Mucosa of descending colon (tissue), 3 donors: Measurements from ENCODE around the gene MSL2. TPM values are rescaled to one million over a fixed set of nuclear protein-coding genes. Genes with fewer than 3 reads are reported as not detected.
"Not testable (repeated sequence)": the region's sequence is repeated elsewhere in the genome, so short reads cannot be mapped to it uniquely, and the experiment has no call there.

Experiments
- ATAC-seq: fragments of 200-7000 bp; cut with Tn5 transposase; one replicate; pipeline ENCODE4 v1.9.1; 2020; ENCODE audit warnings: mild to moderate bottlenecking, moderate library complexity
- DNase-seq, 3 donors: peaks; one replicate each; pipeline ENCODE4 v3.0.0-alpha.2; 2020
- H3K36me3 ChIP-seq: fragments of 200-600 bp; one replicate; pipeline ENCODE4 v1.8.0; 2021; ENCODE audit warnings: low read depth, mild to moderate bottlenecking
- H3K4me1 ChIP-seq: fragments of 200-600 bp; one replicate; pipeline ENCODE4 v1.8.0; 2021; ENCODE audit warnings: low read depth, mild to moderate bottlenecking
- H3K4me3 ChIP-seq: fragments of 200-600 bp; one replicate; pipeline ENCODE4 v1.8.0; 2021; ENCODE audit warnings: mild to moderate bottlenecking
- H3K9me3 ChIP-seq: fragments of 200-600 bp; one replicate; pipeline ENCODE4 v1.8.0; 2021; ENCODE audit warnings: mild to moderate bottlenecking
- intact Hi-C, 2 donors: fragments of 100-400 bp; cut with DNase I in 1 of 2; cut with micrococcal nuclease in 1 of 2; formaldehyde crosslinking; loops; one replicate each; pipeline versions ENCODE4 v1.11.0 to v1.11.1; 2022; cut with DNase I, micrococcal nuclease
- total RNA-seq, 3 donors: library from RNA; stranded (reverse); fragmentation: NEBNext Ultra II Directional in 2 of 3; extraction: Animal tissue kit (Norgen Biotek cat#: 25700) in 2 of 3; gene quantifications; one replicate each; pipeline versions ENCODE4 v1.2.1 to v1.2.4, GENCODE V29; 2021 to 2023
- TF ChIP-seq, protein P1 (sequence below): fragments of 200-600 bp; IDR thresholded peaks from one replicate; pipeline ENCODE4 v1.8.0; 2022; ENCODE audit warnings: antibody characterized with exemption, mild to moderate bottlenecking
- donor health status: DM: no; HTN: no; CAD: no; lungs with moderate emphysema.
- donor health status: DM: no; HTN: no; CAD: no.
- donor health status: DM: no; HTN: yes; CAD: no.

Gene MSL2
- total RNA-seq, 3 donors from 2014 or later, result 22.6 to 37.0 (median 28.9) TPM

DNA sequence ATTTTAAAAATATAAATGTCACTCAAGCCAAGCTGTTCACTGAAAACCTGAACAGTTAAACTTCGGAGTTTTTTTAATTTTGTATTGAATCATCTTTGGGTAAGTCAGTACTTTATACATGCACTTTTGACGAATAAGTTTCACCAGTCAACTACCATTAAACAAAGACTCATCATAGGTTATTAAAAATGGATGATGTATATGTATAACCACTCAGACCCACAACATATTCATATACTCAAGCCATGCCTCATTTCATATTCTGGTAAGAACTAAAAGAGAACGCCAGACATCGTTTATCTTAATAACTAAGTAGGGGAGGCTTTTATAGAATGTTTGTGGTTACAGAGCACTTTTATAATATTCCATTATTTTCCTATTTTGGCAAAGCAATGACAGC is 18.3 kb downstream of the MSL2 start:
- no peak for ATAC-seq
- Histone ChIP-seq H3K36me3 (no peaks in the 10 kb centered on the region), H3K9me3 (no peaks in the 10 kb centered on the region), H3K4me3 (no peak overlapping the region), H3K4me1 (peaks cover 51% of the 10 kb centered on the region)
- intact Hi-C loops, result no loop called here
- TF ChIP-seq, protein P1, sequence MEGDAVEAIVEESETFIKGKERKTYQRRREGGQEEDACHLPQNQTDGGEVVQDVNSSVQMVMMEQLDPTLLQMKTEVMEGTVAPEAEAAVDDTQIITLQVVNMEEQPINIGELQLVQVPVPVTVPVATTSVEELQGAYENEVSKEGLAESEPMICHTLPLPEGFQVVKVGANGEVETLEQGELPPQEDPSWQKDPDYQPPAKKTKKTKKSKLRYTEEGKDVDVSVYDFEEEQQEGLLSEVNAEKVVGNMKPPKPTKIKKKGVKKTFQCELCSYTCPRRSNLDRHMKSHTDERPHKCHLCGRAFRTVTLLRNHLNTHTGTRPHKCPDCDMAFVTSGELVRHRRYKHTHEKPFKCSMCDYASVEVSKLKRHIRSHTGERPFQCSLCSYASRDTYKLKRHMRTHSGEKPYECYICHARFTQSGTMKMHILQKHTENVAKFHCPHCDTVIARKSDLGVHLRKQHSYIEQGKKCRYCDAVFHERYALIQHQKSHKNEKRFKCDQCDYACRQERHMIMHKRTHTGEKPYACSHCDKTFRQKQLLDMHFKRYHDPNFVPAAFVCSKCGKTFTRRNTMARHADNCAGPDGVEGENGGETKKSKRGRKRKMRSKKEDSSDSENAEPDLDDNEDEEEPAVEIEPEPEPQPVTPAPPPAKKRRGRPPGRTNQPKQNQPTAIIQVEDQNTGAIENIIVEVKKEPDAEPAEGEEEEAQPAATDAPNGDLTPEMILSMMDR, result no peak
- no peak for DNase-seq

DNA sequence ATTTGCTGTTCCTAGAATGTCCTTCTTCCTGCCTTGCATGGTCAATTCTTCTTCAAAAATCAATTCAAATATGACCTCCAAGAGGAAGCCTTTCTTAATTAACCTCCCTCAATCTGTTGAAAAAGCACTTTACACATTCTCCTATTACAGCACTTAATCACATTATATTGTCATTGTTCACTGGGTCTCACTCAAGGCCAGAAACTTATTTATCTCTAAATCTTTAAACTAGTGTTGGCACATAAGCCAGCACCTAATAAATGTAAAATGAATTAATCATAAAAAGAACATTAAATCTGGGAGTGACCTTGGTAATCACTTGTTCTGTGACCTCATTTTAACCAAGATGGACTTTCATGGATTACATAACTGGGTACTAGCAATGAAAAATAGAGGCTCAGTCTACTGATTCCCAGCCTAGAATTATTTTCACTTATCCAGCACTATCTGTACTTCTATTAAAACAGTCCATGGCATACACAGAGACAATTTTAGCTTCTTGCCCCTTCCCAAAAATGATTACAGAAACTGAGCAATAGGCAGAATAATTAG is 22.1 kb downstream of the MSL2 start:
- ATAC-seq, result no peak

DNA sequence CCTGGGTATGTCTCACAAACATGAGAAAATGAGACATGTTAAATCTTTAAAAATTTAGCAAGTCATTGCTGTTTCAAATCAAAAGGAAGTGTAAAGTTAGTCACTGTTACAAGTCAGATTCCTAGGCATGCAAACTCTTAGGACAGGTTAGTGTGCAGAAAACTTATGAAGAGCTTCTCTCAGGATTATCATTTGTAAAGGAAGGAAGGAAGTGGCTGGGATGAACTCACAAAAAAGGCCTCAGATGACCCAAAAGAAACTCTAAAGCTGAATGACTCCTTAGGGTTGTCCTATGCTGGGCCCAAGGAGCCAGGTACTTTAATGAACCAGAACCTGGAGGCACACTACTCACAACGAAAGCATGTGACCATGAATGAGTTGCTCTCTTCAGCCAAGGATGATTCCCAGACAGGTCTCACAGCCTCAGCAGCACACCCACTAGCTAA is 25.0 kb downstream of the MSL2 start:
- DNase-seq (no peak), ATAC-seq (no peak)
- H3K36me3 ChIP-seq, result no peaks in the 10 kb centered on the region
- no peaks in the 10 kb centered on the region for H3K9me3 ChIP-seq
- TF ChIP-seq, protein P1, result no peak
- no peak overlapping the region for H3K4me3 ChIP-seq
- peaks cover 4% of the 10 kb centered on the region for H3K4me1 ChIP-seq
- intact Hi-C loops, result no loop called here

More for the DNA sequence above, 22.1 kb downstream of the MSL2 start:
- Histone ChIP-seq H3K9me3 (no peaks in the 10 kb centered on the region), H3K4me3 (no peak overlapping the region), H3K4me1 (peaks cover 20% of the 10 kb centered on the region), H3K36me3 (no peaks in the 10 kb centered on the region)
- TF ChIP-seq, protein P1, result no peak
- DNase-seq, result no peak
- intact Hi-C loops, result no loop called here

DNA sequence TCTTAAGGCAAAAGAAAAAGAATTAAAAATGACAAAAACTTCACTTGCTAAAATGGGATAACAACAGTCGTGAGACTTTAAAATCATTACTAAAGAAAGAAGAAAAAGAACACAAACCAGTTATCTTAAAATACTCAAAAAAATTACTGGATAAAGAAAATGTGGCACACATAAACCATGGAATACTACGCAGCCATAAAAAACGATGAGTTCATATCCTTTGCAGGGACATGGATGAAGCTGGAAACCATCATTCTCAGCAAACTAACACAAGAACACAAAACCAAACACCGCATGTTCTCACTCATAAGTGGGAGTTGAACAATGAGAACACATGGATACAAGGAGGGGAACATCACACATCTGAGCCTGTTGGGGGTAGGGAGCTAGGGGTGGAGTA is 27.9 kb downstream of the MSL2 start:
- intact Hi-C loops, H3K9me3 ChIP-seq, ATAC-seq, H3K4me3 ChIP-seq, H3K36me3 ChIP-seq, DNase-seq, H3K4me1 ChIP-seq: not testable (repeated sequence)

DNA sequence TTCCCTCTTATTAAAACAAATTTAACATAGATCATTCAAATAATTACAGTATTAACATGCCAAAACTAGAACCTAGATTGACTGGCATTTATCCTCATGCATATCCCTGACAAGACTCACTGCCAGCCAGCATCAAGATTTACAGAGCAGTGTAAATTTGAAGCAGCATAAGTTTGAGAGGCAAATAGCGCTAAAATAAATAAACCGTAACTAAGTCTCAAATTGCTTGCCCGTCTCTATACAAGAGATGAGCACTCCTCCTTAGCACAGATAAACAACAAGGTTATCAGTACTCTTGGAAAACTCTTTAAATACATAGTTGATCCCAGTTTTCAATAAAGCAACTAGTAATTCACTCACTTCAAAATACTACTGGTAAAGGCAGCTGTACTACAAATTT is 29.6 kb downstream of the MSL2 start:
- intact Hi-C loops, result no loop called here
- Histone ChIP-seq H3K36me3 (no peaks in the 10 kb centered on the region), H3K9me3 (no peaks in the 10 kb centered on the region), H3K4me1 (peaks cover 4% of the 10 kb centered on the region), H3K4me3 (no peak overlapping the region)
- no peak for ATAC-seq
- TF ChIP-seq, protein P1, result no peak
- no peak for DNase-seq

DNA sequence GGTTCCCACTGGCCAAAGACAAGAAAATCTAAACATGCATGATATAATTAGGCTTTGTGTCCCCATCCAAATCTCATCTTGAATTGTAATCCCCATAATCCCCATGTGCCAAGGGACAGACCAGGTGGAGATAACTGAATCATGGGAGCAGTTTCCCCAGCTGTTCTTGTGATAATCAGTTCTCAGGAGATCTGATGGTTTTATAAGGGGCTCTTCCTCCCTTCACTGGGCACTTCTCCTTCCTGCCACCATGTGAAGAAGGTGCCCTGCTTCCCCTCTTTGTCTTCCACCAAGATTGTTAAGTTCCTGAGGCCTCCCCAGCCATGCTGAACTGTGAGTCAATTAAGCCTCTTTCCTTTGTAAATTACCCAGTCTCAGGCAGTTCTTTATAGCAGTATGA is 32.5 kb downstream of the MSL2 start:
- H3K4me3 ChIP-seq, intact Hi-C loops, ATAC-seq, H3K4me1 ChIP-seq, H3K36me3 ChIP-seq, DNase-seq, H3K9me3 ChIP-seq: not testable (repeated sequence)

DNA sequence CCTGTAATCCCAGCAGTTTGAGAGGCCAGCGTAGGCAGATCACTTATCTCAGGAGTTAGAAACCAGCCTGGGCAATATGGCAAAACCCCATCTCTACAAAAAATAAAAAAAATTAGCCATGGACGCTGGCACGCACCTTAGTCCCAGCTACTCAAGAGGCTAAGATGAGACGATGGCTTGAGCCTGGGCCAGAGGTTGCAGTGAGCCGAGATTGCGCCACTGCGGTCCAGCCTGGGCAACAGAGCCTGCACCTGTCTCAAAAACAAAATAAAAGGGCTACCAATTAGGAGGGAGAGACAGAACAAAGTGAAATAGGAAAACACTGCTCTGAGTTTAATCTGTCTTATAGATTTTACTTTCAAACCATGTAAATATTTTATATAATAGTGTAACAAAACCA is 33.8 kb downstream of the MSL2 start:
- DNase-seq (no peak), ATAC-seq (no peak)
- Histone ChIP-seq H3K4me3 (no peak overlapping the region), H3K9me3 (no peaks in the 10 kb centered on the region), H3K36me3 (no peaks in the 10 kb centered on the region), H3K4me1 (peaks cover 4% of the 10 kb centered on the region)
- TF ChIP-seq, protein P1, result no peak
- intact Hi-C loops, result no loop called here
